ENCODE measurements around the gene RGS17.
"Not testable (repeated sequence)": the region's sequence is repeated elsewhere in the genome, so short reads cannot be mapped to it uniquely, and the experiment has no call there.

RGS17 gene

DNA sequence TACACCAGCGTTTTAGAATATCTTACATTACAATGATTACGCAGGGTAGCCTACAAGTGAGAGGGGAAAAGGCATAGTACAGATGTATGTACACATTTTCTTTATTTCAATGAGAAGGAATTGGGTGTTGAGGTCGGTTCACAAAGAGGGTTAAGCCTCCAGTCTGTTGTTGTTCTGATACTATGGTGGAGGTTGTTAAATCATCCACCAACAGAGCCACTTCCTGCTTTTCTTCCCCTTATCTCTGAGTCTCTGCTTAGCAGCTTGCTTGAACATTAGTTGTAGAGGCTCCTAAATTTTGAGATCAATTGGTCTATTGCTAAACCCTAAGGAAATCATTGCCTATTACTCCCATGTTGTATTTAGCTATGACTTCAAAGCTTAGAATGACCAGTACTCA is 7.3 kb downstream of the RGS17 start:
- DNase-seq = no peak

GRCh38 chr6:153121311-153121710 is 9.8 kb downstream of the RGS17 start:
- no peak for DNase-seq

- DNase-seq = no peak
Measured at GRCh38 chr6:153117986-153118879, 12.8 kb downstream of the RGS17 start.

DNA sequence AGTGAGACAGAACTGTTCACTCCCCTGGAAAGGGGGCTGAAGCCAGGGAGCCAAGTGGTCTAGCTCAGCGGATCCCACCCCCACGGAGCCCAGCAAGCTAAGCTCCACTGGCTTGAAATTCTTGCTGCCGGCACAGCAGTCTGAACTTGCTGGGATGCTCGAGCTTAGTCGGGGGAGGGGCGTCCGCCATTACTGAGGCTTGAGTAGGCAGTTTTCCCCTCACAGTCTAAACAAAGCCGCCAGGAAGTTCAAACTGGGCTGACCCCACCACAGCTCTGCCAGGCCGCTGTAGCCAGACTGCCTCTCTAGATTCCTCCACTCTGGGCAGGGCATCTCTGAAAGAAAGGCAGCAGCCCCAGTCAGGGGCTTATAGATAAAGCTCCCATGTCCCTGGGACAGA is 20.0 kb downstream of the RGS17 start:
- DNase-seq = not testable (repeated sequence)

GRCh38 chr6:153110612-153111011 is 20.5 kb downstream of the RGS17 start:
- DNase-seq = not testable (repeated sequence)

DNA sequence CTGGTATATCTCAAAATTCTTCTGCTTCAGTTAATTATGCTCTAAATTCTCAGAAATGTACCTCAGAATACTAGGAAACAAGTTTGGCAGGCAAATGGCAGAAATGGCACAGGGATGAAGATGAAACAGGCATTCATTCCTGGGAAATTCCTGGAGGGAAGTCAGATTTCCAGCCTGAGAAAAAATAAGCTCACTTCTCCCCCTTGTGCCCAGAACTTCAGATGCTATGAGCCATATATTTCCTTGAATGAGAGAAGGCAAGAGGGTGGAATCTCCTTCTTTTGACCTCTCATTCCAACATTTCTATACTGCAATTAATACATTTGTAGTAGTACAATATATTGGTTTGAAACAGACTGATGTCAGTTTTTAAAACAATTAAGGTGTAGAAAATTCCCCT is 22.8 kb downstream of the RGS17 start:
- no peak for DNase-seq

DNA sequence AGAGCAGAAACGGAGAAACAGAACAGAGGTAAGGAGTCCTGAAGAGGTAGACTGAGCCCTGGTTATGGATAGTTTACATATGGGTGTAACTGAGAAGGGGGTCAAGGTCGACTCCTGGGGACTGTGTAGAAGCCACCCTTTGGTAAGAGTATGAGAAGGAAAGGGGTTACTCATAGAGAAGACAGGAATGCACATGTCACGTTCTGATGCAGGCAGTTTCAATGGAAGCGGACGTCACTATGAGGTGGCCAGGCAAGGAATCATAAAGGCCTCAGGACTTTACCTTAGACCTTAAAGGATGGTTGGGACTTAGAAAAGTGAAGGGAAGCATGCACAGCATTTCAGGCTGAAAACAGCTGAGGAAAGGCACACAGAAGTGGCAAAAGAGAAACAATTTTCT is 25.1 kb downstream of the RGS17 start:
- no peak for DNase-seq

DNA sequence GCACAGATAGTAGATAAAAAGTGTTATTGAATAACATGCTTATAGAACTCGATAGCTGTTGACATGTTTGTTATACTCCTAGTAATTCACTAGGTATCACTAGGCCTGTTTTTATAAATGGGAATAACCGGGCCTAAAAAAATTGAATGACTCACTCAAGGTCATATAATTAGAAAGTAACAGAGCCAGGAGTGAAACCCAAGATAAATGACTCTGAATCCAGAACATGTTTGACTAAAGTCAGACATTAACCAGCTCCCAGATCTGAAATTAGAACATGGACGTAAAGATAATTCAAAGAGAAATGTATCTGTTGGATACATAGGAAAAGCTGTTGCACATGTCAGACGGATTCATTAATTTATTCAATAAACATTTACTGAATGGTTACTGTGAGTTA is 26.9 kb downstream of the RGS17 start:
- DNase-seq = no peak

GRCh38 chr6:153103319-153103655 is 27.8 kb downstream of the RGS17 start:
- no peak for DNase-seq

DNA sequence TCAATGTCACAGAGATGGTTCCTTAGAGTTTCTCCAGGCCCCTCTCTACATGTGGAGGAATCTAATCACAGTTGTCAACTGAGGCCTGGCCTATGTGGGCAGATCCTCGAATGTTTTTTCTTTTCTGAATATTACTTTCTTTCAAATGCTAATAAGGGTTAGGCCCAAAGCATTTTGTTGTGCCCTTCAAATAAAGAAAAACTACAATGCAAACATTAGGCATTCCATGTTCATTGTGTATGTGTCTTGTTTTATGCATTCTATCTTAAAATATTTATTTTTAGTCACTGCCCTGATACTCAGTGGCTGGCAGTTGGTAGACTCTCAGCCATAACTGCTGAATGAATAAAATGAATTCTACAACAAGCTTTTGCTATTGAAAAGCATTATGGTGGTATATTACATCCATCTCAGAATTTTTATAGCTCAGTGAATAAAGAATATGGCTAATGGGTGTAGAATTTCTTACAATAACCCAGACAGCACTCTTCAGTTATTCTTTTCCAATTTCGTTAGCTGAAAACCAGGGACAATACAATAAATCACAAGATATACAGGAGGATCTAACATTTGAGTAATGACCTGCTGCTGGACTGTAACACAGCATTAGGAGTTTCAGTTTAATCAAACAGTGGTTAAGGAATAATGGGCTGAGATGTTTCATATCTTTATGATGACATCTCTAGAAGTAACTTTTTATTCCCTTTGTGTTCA is 28.3 kb downstream of the RGS17 start:
- DNase-seq = no peak

DNA sequence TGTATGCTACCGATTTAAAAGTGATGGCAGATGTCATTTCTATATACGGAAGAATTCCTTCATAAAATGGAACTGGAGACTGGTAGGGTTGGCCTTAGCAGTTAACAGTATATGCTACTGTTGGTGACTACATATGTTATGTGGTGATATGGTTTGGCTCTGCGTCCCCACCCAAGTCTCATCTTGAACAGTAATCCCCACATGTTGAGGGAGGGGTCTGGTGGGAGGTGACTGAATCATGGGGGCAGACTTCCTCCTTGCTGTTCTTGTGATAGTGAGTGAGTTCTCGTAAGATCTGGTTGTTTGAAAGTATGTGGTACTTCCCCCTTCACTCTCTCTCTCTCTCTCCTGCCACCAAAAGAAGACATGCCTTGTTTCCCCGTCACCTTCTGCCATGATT is 29.6 kb downstream of the RGS17 start:
- no peak for DNase-seq

DNA sequence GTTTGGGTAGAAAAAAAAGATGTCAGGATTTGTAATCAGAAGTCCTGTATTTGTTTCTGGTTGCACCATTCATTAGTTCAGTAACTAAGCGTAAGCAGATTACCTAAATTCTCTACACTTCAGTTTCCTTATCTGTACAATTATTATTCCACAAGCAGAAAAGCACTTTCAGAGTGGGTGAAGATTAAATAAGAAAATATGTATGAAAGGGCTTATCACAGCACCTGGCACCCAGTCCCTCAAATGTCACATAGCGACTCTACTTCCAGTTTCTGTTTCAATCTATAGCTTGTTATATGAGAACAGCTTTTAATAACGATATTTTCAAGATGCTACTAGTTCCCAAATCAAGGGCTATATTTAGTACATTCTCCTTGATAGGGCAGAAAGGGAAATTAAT is 31.4 kb downstream of the RGS17 start:
- DNase-seq = no peak

GRCh38 chr6:153096792-153097191 is 34.3 kb downstream of the RGS17 start:
- DNase-seq = no peak

DNA sequence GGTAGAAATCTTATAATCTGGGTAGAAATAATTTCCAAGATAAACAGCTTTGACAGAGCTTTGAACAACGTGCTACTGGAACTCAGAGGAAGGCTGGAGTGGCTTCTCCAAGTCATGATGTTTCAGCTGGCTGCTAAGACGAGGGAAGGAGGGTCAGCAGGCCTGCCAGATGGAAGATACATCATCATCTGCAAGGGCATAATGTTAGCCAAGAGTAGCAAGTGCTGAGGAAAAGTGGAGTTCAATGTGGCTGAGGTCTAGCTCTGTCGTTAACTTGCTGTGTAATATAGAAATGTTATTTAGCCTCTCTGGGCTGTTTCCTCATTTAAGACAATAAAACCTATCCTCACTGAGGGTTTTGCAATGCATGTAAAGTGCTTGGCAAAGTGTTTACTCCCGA is 35.1 kb downstream of the RGS17 start:
- DNase-seq = no peak

DNA sequence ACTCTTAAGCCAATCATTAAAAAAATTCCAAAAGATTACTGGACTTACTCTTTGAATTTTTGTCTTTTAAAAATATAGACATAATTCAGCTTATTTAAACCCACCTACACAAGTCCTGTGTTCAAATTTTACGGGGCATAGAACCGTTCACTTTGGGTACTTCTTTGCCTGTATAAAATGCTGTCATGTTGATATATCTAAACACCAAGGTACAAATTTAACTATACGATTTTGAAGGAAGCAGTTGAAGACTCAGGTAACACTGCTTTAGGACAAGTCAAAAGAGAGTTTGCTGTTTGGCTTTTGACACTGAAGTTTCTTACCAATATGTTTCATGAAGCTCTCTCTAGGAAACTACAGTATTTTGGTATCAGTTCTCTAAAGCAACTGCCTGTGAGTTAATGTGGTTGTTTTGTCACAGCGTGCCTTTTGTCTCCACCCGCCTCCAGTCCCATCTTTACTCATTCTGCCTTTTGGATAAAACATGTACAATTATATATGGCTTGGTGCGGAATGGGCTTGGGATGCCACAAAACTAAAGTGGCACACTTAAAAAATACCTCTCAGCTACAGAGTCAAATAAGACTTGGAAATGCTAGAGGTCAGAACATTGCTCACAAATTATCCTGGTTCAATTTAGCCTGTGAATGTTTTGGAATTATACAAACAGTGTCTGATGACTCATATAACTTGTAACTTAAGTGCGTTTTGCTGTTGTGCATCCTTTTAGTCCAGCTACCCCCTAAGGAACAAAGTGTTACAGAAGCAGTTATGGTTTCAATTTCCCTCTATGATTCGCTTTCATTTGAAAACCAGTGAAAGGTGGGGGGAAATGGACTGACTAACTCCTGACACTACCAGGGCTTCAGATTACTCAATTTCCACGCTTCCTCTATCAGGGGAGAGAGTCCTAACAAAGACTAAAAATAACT is 38.7 kb downstream of the RGS17 start:
- no peak for DNase-seq

DNA sequence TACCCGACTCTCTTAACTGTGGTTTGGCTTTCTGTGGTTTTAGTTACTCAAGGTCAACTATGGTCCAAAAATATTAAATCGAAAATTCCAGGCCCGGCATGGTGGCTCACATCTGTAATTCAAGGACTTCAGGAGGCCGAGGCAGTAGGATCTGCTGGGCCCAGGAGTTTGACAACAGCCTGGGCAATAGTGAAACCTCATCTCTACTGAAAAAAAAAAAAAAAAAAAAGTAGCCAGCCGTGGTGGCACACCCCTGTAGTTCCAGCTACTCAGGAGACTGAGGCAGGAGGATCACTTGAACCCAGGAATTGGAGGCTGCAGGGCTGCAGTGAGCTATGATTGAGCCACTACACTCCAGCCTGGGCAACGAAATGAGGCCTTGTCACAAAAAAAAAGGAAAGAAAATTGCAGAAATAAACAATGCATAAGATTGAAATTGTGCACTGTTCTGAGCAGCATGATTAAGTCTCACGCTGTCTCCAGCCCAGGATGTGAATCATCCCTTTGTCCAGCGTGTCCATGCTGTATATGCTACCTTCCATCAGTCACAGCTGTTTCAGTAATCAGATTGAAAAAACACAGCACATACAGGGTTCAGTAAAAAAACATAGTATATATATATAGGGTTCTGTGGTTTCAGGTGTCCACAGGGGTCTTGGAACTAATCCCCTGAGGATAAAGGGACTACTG is 40.7 kb downstream of the RGS17 start:
- no peak for DNase-seq

DNA sequence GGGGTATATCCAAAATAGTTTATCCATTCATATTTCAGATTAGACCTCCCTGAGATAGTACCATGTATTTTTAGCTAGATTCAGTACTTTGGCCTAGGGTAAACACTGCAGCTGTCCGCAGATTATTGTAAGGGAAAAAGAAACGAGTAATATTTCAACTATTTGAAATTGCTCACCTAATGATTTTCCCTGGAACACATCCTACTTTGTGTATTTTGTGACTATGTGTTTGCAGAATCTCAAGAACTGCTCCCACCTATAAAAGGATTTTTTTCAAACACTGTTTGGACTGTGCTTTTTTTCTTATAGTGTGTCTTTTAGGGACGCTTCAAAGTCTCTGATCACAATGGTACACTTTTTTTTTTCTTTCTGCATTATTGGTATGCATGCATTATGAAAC is 42.3 kb downstream of the RGS17 start:
- no peak for DNase-seq

DNA sequence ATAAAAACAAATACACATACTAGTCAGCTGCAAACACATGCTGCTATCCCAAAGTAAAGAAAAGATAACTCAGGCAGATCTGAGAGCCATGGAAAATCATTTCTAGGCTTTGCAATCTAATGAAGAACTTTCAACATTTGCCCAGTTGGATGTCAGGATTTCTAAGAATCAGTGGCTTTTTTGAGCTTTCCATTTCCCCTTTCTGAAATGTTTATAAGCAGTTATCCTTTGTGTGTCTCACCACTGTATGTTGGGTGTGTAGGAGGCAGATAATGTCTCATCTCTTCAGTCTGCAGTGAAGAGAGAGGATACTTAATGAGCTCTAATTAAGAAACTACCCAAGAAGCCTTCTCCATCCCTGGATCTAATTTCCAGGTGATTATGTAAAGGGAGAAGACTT is 43.6 kb downstream of the RGS17 start:
- no peak for DNase-seq

GRCh38 chr6:153086225-153086990 is 44.7 kb downstream of the RGS17 start:
- DNase-seq = no peak

GRCh38 chr6:153085239-153085638 is 45.8 kb downstream of the RGS17 start:
- no peak for DNase-seq

GRCh38 chr6:153084393-153084792 is 46.7 kb downstream of the RGS17 start:
- DNase-seq = no peak

- no peak for DNase-seq
Measured at GRCh38 chr6:153083869-153084268, 47.2 kb downstream of the RGS17 start.

All from T-helper 9 cell (primary cell).